Endometrial microvascular endothelial cells (primary cell): ENCODE measurements around the gene ADRM1. TPM values are rescaled to one million over a fixed set of nuclear protein-coding genes. Genes with fewer than 3 reads are reported as not detected.

Experiments used
- in situ Hi-C: cut with HindIII; loops from 2 replicates; pipeline ENCODE4 v1.10.0; 2017; ENCODE audit warnings: low sequenced_read_pairs, low pct_unique_long_range_greater_than_20kb; ENCODE audit errors: inconsistent ontology term
- total RNA-seq: library from RNA; depleted of rRNA; stranded (reverse); fragments of >200 nt; gene quantifications from one replicate; pipeline ENCODE4 v1.2.3, GENCODE V29; 2015; ENCODE audit errors: inconsistent ontology term

ADRM1 gene
- total RNA-seq, 1 donor from 2014 or later: 309 TPM

DNA sequence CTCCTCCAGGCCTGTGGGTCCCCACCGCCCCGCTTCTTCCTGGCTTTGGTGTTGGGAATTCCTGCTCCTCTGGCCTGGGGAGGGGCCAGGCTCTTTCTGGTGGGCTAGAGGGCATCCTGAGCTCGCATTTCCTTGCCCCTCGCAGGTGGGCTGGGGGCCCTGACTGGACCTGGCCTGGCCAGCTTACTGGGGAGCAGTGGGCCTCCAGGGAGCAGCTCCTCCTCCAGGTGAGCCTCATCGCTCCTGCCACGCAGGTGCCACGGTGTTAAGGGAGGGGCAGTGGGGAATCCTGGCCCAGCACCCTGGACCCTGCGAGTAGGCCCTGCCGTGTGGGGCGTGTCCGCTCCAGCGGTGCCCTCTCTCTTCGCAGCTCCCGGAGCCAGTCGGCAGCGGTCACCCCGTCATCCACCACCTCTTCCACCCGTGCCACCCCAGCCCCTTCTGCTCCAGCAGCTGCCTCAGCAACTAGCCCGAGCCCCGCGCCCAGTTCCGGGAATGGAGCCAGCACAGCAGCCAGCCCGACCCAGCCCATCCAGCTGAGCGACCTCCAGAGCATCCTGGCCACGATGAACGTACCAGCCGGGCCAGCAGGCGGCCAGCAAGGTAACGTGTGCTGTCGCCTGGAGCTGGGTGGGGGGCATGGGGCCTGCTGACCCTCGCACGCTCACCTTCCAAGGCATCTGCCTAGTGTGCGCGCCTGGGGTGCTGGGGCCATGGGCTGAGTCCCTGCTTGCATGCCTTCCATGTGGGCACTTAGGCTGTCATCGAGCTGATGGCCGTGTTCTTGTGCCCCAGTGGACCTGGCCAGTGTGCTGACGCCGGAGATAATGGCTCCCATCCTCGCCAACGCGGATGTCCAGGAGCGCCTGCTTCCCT is 4.7 kb downstream of the ADRM1 start:
- in situ Hi-C loops: no loop called here

- in situ Hi-C loops: no loop called here
Observed at GRCh38 chr20:62308102-62308822, 5.5 kb downstream of the ADRM1 start.

DNA sequence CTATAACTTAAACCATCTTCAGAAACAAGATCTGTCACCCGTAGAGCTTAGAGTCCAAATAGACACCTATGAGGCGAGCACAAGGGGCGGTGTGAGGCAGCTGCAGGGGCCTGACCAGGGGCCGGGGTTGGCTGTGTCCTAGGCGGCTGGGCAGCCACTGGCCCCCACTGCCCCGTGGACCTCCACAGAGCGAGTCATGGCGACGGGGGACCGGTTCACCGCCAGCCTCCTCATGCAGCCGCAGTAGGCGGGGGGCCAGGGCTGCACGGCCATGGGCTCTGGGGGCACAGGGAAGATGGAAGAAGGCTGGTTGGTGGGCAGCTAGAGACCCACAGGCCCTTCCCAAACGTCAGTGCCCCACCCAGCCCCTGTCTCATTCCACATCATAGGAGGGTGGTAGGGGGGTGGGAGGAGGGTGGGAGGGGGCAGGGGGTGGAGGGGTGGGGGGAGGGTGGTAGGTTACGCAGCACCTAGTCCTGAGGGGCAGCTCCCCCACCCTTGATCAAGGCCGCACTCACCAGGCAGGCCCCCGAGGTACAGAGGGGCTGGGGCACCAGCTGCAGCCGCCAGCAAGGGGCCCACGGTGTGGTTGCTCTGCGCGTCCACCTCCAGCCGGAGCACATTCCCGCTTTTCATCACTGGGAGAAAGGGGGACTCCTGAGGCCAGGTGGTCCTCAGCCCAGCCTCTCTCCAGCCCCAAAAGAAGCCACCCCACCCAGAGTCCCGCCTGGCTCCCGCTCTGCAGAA is 6.6 kb downstream of the ADRM1 start:
- in situ Hi-C loops: no loop called here

- in situ Hi-C loops: no loop called here
Observed at GRCh38 chr20:62309947-62310756, 7.4 kb downstream of the ADRM1 start.

DNA sequence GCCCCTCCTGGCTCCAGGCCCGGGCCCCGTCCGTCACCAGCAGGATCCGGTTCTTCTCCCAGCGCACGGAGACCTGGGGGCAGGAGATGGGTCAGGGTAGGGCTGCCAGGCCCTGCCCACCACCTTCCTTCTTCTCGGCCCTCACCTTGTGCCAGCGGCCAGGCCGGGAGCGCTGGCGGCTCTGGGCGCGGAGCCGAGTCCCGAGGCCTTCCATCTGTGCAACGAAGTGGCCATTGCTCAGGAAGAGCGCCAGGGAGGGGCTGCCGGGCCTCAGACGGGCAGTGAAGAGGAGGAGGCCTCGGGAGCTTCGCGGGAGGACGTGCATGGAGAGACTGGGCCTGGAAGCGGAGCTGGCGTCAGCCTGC is 7.9 kb downstream of the ADRM1 start:
- in situ Hi-C loops: no loop called here

DNA sequence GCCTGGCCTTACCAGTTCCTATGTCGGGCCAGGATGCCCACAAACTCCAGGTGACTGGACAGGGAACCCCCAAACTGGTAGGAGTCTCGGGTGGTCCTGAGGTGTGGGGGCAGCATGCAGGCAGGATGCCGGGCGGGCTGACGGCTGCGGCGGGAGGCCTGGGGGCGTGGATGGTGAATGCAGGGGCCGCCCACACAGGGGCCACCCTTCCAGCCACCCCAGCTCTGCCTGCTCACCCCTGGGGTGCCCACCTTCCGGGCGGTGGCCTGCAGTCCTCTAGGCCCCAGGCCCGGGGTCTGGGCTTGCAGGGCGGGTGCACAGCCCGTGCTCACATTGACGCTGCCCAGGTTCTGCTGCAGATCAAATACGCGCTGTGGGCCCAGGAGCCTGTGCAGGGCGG is 8.4 kb downstream of the ADRM1 start:
- in situ Hi-C loops: no loop called here

GRCh38 chr20:62311832-62312661 is 9.2 kb downstream of the ADRM1 start:
- in situ Hi-C loops: no loop called here

DNA sequence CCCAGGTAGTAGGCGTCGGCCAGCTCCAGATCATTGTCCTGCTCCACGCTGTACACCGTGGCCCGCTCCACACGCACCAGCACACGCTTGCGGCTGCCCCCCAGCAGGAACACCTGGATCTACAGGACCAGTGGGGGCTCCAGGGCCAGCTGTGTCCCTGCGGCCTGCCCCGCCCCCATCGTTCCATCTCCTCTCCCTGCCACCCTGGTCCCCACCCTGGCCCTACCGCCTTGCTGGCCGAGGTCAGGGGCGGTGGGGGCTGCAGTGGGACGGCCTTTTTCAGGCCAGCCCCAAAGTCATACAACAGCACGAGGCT is 9.8 kb downstream of the ADRM1 start:
- in situ Hi-C loops: no loop called here

GRCh38 chr20:62313021-62313420 is 10.2 kb downstream of the ADRM1 start:
- in situ Hi-C loops: no loop called here

GRCh38 chr20:62313460-62314338 is 10.9 kb downstream of the ADRM1 start:
- in situ Hi-C loops: no loop called here

GRCh38 chr20:62314339-62314638 is 11.5 kb downstream of the ADRM1 start:
- in situ Hi-C loops: no loop called here

- in situ Hi-C loops: no loop called here
Observed at GRCh38 chr20:62314711-62315302, 12.0 kb downstream of the ADRM1 start.

GRCh38 chr20:62315773-62316172 is 13.0 kb downstream of the ADRM1 start:
- in situ Hi-C loops: no loop called here

GRCh38 chr20:62316331-62317166 is 13.8 kb downstream of the ADRM1 start:
- in situ Hi-C loops: no loop called here

GRCh38 chr20:62317167-62317655 is 14.4 kb downstream of the ADRM1 start:
- in situ Hi-C loops: no loop called here
